HG03520 (cell line): ENCODE measurements around the gene GPS1.
"Not testable (repeated sequence)": the region's sequence is repeated elsewhere in the genome, so short reads cannot be mapped to it uniquely, and the experiment has no call there.

Source experiments
- ATAC-seq: cut with Tn5 transposase; IDR thresholded peaks from one replicate; pipeline ENCODE4 v1.9.1; 2021; ENCODE audit warnings: mild to moderate bottlenecking, moderate library complexity; ENCODE audit not compliant: unreplicated experiment

GPS1 gene

DNA sequence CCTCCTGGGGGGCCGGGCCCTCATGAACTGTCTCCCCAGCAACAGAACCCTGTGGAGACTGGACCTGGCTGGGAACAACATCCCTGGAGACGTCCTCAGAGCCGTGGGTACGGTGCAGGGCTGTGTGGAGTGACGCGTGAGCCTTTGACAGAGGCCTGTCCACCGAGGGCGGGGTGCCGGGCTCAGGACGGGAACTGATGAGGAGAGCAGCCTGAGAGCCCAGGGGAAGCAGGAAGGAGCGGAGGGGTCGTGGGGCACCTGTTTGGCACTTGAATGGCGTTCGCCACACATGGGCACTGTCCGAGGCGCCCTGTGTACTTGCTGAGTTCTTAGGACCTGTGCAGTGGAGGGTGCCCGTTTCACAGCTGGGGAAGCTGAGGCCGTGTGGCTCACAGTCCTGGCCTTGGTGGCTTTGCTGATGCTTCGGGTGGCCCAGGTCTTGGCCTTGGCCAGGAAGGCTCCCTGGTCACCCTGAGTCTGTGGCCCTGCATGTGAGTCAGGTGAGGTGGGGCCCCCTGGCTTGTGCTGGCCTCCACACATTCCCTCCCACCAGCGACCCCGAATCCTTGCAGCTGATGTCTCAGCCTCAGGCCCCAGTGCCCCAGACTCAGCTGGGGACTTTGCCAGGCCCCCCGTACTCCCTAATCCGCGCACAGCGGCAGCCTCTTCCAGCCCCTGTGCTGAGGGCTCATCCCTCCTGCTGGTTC is 26.1 kb upstream of the GPS1 start:
- ATAC-seq = no peak

DNA sequence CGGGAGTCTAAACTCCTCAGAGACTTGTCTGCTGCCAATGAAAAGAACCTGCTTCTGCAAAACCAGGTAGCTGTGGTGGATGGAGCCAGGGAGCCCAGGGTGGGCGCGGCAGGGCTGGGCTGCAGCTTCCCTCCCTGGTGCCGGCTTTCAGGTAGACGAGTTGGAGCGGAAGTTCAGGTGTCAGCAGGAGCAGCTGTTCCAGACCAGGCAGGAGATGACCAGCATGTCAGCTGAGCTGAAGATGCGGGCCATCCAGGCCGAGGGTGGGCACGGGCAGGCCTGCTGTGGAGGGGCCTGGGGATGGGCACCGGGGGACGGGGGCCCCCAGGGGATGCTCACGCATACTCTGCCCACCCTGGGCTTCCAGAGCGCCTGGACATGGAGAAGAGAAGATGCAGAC is 23.5 kb upstream of the GPS1 start:
- no peak for ATAC-seq

DNA sequence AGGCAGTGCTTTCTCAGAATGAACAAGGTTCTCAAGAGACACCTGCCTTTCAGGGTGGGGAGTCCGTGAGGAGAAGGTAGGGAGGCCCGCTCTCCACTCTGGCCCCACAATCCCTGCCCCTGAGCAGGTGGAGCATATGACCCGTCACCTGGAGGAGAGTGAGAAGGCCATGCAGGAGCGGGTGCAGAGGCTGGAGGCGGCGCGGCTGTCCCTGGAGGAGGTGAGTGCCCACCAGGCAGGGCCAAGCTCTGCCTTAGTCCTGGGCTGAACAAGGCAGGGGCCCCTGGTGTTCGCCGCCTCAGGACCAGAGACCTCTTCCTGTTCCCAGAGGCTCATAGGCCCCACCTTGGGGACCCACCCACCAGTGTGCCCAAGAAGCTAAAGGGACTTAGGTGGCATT is 22.7 kb upstream of the GPS1 start:
- no peak for ATAC-seq

DNA sequence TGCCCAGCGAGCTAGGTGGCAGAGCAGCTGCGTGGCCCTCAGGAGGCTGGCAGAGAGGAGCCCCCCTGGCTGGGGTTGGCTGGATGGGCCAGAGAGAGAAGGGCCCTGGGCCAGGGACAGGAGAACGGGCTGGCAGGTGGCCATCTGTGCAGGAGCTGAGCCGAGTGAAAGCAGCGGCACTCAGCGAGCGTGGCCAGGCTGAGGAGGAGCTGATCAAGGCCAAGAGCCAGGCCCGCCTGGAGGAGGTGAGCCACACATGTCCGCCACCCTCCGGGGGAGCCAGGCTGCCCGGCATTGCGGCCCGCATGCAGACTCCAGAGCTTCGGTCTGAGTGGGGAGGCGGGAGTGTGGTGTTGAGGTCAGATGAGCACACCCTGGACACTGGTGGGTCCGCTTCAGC is 22.3 kb upstream of the GPS1 start:
- no peak for ATAC-seq

DNA sequence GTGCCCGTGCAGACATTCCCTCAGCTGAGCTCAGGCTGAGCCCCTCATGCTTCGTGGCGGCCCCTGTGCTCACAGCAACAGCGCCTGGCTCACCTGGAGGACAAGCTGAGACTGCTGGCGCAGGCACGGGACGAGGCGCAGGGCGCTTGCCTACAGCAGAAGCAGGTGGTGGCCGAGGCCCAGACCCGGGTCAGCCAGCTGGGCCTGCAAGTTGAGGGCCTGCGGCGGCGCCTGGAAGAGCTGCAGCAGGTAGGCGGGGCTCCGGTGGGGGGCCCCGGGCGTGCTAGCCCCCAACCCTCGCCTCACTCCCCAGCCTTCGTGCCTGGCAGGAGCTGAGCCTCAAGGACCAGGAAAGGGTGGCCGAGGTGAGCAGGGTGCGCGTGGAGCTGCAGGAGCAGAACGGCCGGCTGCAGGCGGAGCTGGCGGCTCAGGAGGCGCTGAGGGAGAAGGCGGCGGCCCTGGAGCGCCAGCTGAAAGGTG is 21.7 kb upstream of the GPS1 start:
- no peak for ATAC-seq

DNA sequence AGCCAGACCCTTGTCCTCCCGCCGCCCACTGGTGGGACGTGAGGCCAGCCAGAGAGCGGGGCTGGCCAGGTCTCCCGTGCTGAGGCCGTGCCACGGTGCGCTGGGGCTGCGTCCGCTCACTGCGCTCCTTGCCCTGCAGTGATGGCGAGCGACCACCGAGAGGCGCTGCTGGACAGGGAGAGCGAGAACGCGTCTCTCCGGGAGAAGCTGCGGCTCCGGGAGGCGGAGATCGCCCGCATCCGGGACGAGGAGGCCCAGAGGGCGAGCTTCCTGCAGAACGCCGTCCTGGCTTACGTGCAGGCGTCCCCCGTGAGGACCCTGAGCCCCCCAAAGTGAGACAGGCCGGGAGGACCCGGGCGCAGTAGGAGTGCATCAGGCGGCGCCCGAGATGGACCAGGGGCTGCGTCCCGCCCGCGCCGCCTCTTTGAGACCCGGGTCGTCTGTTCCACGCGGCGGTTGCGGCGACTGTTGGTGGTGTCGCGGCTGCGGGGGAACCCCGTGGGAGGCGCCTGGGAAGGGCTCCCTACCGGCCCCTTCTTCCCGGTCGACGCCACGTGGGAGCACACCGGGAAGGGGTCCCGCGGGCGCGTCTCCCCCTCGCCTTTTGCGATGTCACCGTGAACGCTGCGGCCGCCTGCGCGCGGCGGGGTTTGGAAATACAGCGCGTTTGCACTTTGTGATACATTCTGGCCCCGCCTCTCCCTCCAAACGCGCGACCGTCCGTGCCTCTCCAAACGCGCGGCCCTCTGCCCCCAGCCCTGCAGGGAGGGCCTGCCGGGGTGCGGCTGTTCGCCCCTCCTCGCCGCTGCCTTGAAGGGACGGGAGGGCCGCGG is 21.0 kb upstream of the GPS1 start:
- ATAC-seq = no peak

DNA sequence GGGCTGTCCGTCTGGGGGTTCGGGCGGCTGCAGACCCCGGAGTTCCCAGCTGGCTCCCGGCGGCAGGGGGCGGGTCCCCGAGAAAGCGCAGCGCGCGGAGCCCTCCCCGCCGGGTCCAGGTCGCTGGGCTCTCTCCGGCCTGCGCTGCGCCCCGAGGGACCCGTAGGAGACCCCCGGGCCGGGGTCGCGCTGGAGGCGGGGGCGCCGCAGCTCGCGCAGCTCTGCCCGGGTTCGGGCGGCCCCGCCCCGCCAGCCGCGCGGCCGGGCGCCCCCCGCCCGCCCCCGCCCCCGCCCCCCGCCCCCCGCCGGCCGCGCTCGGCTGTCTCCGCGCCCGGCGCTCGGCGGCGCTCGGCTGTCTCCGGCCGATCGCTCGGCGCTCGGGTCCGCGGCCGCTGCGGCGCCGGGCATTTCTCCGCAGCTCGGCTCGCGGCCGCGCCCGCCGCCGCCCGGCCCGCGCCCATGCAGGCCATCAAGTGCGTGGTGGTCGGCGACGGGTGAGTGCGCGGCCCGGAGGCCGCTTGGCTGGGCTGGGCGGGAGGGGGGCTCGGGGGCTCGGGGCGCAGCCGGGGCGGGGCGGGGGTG is 20.3 kb upstream of the GPS1 start, which contains the start of gene RAC3:
Gene RAC3 (plus strand): TSS at position 376 of the 582 bp plus-strand sequence. CDS start 84 bp downstream, at position 460.
- no peak for ATAC-seq

DNA sequence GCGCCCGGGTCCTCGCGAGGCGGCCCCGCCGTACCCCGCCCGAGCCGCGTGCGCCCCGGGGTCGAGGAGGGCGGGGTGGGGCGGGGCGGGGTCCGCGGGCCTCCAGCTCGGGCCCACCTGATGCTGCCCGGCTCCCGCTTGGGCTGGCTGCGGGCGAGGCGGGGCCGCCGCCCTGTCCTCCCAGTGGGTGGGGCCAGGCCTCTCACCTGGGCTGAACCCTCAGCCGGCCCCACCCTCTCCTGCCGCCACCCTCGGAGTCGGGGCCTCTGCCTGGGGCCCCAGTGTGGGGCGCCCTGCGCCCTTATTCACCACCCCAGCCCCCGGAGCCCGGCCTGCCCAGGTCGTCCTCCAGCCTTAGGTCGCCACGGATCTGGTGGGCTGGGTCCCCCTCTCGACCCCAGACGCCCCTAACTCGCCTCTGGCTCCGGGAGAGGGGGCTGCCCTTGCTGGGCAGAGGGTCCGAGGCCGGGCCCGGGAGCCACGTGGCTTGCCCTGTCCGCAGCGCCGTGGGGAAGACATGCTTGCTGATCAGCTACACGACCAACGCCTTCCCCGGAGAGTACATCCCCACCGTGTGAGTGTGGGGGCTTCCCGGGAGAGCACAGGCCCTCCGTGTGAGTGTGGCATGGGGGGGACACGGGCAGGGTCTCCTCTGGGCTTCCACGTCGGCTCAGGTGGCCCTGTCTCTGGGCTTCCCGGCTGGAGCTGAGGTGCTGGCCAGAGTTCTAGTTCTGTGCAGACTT is 19.6 kb upstream of the GPS1 start:
- no peak for ATAC-seq

DNA sequence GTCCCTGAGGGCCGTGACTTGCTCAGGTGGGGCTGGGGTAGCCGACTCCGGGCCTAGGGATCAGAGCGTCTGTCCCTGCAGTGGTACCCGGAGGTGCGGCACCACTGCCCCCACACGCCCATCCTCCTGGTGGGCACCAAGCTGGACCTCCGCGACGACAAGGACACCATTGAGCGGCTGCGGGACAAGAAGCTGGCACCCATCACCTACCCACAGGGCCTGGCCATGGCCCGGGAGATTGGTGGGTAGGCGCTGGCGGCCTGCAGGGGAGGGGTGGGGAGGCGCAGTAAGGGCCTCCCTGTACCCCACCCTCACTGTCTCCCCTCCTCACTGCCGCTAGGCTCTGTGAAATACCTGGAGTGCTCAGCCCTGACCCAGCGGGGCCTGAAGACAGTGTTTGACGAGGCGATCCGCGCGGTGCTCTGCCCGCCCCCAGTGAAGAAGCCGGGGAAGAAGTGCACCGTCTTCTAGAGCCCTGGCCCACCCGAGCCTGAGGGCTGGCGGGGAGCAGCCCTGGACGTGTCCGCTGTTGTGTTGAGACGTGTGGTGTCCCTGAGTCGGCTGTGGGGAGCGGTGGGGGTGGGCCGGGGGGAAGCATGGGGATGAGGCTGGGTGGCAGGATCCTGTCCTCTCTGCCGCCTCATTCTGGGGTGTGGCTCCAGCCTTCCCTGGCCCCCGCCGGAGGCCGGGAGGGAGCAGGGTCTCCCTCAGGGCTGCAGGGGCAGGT is 18.2 kb upstream of the GPS1 start:
- no peak for ATAC-seq

DNA sequence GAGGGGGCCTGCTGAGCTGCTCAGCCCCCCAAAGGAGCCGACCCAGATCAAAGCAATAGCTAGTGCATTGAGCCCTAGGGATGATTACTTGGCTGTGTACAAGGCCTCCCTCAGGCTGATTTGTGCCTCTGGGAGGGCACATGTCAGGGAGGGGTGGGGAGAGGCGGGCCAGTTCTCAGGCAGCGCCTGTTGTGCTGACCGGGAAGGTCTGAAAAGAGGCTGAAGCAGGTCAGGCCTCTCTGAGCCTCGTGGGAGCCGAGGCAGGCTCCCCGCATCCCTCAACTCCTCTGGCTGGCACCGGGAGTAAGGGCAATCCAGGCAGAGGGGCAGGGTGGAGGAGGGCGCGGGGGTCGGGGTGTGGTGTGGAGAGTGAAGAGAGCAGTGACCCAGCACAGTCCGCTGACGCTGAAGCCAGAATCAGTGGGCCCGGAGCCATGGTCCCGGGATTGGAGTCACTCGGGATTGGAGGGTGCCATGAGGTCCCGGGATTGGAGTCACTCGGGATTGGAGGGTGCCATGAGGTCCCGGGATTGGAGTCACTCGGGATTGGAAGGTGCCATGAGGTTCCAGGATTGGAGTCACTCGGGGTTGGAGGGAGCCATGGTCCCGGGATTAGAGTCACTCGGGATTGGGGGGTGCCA is 17.2 kb upstream of the GPS1 start:
- no peak for ATAC-seq

DNA sequence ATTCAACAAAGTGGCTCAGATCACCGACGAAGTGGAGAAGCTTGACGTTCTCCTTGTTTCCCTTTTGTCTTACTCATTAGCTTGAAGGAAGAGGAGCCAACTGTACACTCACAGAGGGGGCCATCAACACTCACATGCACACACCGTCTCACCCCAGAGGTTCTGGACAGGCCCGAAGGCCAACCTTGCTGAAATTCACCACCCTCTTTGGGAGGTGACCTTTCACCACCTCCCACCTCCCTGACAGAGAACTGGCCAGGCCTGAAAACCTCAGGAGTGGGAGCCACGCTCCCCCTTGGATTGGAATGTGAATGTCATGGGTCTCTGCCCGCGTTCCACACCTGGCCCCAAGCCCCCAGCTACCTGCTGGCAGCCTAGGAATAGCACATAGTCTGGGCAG is 16.2 kb upstream of the GPS1 start:
- no peak for ATAC-seq

DNA sequence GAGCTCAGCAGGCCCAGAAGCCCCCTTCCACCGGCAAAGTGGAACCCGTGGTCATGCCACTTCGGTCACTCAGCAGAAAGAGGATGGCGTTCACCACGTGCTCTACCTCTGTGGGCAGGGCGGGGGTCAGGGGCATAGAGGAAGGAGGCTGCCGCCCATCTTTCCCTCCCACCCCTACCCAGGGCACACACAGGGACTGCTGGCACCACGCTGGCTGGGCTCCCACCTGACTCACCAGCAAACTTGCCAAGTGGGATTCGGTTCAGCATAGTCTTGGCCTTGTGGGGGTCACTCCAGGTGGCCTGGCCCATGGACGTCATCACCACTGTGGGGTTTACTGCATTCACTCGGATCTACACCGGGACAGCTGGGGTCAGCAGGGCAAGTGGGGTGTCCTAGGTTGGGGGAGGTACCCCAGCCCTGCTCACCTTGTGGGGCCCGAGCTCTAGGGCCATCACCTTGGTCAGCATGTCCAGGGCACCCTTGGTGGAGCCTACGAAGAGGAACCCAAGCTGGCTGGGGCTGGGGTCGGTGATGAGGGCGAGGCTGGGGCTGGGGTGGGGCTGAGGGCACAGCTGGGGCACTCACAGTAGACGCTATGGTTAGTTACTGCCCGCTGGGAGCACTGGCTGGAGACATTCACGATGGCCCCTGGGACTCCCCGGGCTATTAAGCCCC is 15.6 kb upstream of the GPS1 start:
- no peak for ATAC-seq

DNA sequence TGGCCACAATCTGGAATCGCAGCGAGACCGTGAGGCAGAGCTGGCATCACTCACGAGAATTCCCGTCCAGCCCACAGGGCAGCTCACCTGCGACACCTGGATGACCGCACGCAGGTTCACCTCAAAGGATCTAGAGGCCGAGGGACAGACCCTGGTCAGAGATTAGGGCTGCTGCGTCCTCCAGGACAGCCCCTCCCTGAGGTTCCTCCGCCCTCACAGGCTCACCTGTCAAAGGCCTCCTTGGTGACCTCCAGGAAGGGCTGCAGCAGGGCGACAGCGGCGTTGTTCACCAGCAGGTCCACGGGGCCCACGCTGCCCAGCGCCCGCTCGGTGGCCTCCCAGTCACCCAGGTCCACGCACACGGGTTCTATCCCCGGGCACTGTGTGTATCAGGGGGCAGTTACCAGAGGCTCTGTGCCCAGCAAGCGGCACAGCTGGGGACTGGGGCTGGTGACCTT is 15.0 kb upstream of the GPS1 start:
- no peak for ATAC-seq

DNA sequence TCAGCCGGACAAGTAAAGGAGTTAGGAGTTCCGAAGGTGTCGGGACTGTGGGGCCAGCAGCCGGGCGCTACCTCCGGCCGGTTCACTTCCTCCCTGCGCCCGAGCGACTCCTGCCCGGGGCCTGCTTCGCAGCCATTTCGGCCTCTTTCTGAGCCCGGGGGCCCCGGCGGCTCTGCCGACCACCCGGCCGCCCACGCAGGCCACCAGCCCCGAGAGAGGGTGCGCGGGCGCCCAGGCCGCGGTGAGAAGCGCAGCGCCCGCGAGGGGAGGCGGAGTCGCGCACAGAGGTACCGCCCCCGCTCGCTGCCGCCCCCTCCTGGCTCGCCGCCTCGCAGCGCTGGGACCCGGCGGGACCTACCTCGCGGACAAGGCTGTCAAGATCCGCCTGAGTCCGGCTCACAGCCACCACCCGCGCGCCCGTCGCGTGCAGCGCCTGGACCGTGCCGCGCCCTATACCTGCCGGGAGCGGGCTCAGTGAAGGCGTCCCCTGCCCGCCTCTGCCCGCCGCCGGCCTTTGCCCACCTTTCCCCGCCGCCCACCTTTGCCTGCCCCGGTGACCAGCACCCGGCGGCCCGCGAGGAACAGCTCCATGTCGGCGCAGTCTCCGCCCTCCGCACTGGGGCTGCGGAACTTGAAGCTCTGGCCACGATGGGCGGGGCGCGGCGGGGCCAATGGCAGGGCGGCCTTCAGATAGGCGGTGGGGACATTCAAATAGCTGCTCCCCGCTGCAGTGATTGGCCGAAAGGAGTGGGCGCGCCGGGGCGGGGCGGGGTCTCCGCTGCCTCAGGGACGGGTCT is 14.4 kb upstream of the GPS1 start, which contains the start of gene DCXR:
Gene DCXR (minus strand): TSS at position 606 of the 797 bp plus-strand sequence. CDS start 15 bp downstream, at position 591.
- peak; percentile 76 for ATAC-seq

DNA sequence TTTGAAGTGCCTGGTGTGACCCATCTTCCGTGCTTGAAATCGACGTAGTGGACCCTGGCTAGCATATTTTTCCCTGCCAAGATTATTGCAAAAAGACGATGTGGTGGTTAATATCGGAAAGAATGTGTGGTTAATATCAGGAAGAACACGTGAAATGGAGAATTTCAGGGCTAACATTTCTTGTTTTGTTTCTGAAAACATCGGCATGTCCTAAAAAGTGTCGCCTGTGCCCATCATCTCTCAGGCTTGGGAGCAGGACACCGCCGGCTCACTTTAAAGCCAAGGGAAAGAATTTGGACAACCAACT is 13.9 kb upstream of the GPS1 start:
- ATAC-seq = no peak

DNA sequence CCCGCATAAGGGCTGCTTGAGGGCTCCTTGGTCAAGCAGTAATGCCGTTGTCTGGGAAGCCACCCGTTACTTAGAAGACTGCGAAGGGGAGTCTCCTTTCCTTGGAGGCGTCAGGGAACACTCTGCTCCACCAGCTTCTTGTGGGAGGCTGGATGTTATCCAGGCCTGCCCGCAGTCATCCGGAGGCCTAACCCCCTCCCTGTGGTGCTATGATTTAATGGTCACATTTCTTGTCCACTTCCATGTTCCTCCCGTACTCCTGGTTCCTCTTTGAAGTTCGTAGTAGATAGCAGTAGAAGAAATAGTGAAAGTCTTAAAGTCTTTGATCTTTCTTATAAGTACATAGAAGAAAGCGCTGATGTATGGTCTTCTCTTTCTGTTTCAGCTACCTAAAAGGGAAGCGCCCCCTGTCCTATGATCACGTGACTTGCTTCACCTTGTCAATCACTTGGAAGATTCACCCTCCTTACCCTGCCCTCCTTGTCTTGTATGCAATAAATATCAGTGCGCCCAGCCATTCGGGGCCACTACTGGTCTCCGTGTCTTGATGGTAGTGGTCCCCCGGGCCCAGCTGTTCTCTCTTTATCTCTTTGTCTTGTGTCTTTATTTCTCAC is 12.8 kb upstream of the GPS1 start:
- ATAC-seq = not testable (repeated sequence)

DNA sequence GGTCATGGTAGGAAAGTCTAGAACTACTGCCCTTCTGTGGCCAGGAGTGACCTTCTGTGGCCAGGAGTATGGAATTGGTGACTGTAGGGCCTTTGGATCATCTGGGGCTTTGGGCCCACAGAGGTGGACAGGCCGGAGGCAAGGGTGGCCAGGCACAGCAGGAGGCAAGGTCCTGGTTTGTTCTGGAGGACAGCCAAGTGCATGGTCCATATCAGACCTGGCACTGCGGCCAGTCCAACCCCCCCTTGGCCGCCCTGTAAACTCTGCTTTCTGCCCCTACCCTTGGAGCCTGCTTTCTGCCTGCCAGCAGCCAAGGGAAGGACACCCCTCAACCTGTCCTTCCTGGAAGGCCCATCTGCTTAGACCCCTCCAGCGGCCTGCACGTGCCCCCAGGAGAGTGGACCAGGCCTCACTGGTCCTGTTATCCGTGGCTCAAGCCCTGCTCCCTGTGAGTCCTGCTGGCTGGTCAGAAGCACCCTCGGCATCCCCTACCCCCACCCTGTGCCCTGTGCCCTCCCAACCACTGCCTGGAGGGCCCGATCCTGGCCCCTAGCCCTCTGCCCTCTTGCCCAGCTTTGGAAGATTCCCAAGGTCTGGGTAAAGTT is 11.9 kb upstream of the GPS1 start:
- ATAC-seq = no peak
